Heart right ventricle (tissue), 16 donors: ENCODE results near the gene MYOF. TPM values are rescaled to one million over a fixed set of nuclear protein-coding genes. Genes with fewer than 3 reads are reported as not detected.

Source experiments
- ATAC-seq, 8 donors: fragments of 200-7000 bp; cut with Tn5 transposase; one replicate each; pipeline ENCODE4 v1.9.1; 2020; ENCODE audit warnings: mild to moderate bottlenecking in 8 of 8, moderate library complexity in 8 of 8, moderate number of reproducible peaks in 1 of 8
- DNase-seq, 2 donors: peaks; one replicate each; pipeline ENCODE4 v3.0.0-alpha.2; 2020
- H3K27ac ChIP-seq, 10 donors: fragments of 200-600 bp; sonication (generic) in 2 of 10; one replicate each; pipeline versions ENCODE4 v1.5.0 to v1.8.0; 2020 to 2022; ENCODE audit warnings: mild to moderate bottlenecking in 3 of 10
- H3K27me3 ChIP-seq, 7 donors: fragments of 200-600 bp; one replicate each; pipeline ENCODE4 v1.8.0; 2021 to 2022; ENCODE audit warnings: mild to moderate bottlenecking in 2 of 7
- H3K36me3 ChIP-seq, 9 donors: fragments of 200-600 bp; sonication (generic) in 1 of 9; one replicate each; pipeline versions ENCODE4 v1.5.0 to v1.8.0; 2020 to 2022; ENCODE audit warnings: mild to moderate bottlenecking in 2 of 9
- H3K4me1 ChIP-seq, 9 donors: fragments of 200-600 bp; sonication (generic) in 1 of 9; one replicate each; pipeline versions ENCODE4 v1.5.0 to v1.8.0; 2020 to 2022; ENCODE audit warnings: mild to moderate bottlenecking in 4 of 9
- H3K4me3 ChIP-seq, 10 donors: fragments of 200-600 bp; sonication (generic) in 2 of 10; one replicate each; pipeline versions ENCODE4 v1.5.0 to v1.8.0; 2020 to 2022; ENCODE audit warnings: mild to moderate bottlenecking in 7 of 10, moderate library complexity in 2 of 10
- H3K9me3 ChIP-seq, 11 donors: fragments of 200-600 bp in 10 of 11; sonication (generic) in 2 of 11; one replicate each; pipeline versions ENCODE4 v1.5.0 to v1.8.0; 2013 to 2022; ENCODE audit warnings: mild to moderate bottlenecking in 2 of 11, control low read depth in 1 of 11, moderate library complexity in 1 of 11
- WGBS, 2 donors: extraction: QIAGEN DNeasy Blood & Tissue Kit; methylation state at CpG; one replicate each; pipeline ENCODE4 v1.1.7; 2013; ENCODE audit warnings: inconsistent platforms in 1 of 2; 5-methylcytosine and 5-hydroxymethylcytosine counted together
- intact Hi-C, 10 donors: fragments of 100-400 bp; cut with DNase I; formaldehyde crosslinking; loops; one replicate each; pipeline versions ENCODE4 v1.11.1 to v1.14.2; 2022
- polyA plus RNA-seq, 2 donors: library from polyadenylated mRNA; stranded (reverse); fragments of 200-250 nt; gene quantifications; one replicate each; pipeline ENCODE4 v1.2.3, GENCODE V29; 2013
- total RNA-seq, 10 donors: library from RNA; stranded (reverse); fragmentation: NEBNext Ultra II Directional in 3 of 10; extraction: Animal tissue kit (Norgen Biotek cat#: 25700) in 3 of 10; gene quantifications; one replicate each; pipeline versions ENCODE4 v1.2.1 to v1.2.4, GENCODE V29; 2021 to 2023
- TF ChIP-seq, protein P1 (sequence below), 9 donors: fragments of 200-600 bp; sonication (generic) in 2 of 9; IDR thresholded peaks; one replicate each; pipeline versions ENCODE4 v1.5.0 to v1.8.0; 2021 to 2022; ENCODE audit warnings: antibody characterized with exemption in 9 of 9, mild to moderate bottlenecking in 5 of 9, moderate library complexity in 1 of 9
- donor health status: Arrhythmogenic right ventricular cardiomyopathy.
- donor health status: ischemic (EF 13 %, LVEDD 7.1; RV severe dilation, severe dysfunction).
- donor health status: healthy with polysubstance abuse.
- donor health status: DM: no; HTN: yes; CAD: no.
- donor health status: DM: no; HTN: no; CAD: no.
- donor health status: ischemic (EF 25% LVEDD 6.9; RV normal size, moderate dysfunction).
- donor health status: ischemic (EF 25% LVEDD 5.7; RV mildly dilated, moderate dysfunction).
- donor health status: healthy.
- donor health status: DM: yes; HTN: yes; CAD: no.
- donor health status: Ischemic cardiomyopathy.
- donor health status: ischemic (EF 35%, LVEDD 5.7; RV mildly dilated, moderate dysfunction).
- donor health status: nonischemic (EF 11% LVEDD 7.7; RV severe dilation, severe dysfunction).
- donor health status: DM: yes; HTN: yes; CAD: no.
- donor health status: PGD.
- donor health status: ischemic (EF 29% LVEDD 5.4; RV normal size, mild dysfunction).
- donor health status: nonischemic (EF 23%, LVEDD 6.1; RV moderate dilation, normal function).

Gene MYOF
- total and polyA plus RNA-seq, 12 donors = 14.5 to 54.6 (median 36.3) TPM

GRCh38 chr10:93493162-93493561, 11.0 kb upstream of the MYOF start:
- DNase-seq (no peak), ATAC-seq (no peak)
- intact Hi-C loops = no loop called here
- peaks cover 0 to 17% (median 5%) of the 10 kb centered on the region in 9 donors for H3K4me1 ChIP-seq
- H3K27ac ChIP-seq = no peak overlapping the region
- 68 to 70% methylated on average over 3 of the region's 3 CpGs for WGBS, 2 donors
- H3K36me3 ChIP-seq = no peaks in the 10 kb centered on the region
- TF ChIP-seq, protein P1, sequence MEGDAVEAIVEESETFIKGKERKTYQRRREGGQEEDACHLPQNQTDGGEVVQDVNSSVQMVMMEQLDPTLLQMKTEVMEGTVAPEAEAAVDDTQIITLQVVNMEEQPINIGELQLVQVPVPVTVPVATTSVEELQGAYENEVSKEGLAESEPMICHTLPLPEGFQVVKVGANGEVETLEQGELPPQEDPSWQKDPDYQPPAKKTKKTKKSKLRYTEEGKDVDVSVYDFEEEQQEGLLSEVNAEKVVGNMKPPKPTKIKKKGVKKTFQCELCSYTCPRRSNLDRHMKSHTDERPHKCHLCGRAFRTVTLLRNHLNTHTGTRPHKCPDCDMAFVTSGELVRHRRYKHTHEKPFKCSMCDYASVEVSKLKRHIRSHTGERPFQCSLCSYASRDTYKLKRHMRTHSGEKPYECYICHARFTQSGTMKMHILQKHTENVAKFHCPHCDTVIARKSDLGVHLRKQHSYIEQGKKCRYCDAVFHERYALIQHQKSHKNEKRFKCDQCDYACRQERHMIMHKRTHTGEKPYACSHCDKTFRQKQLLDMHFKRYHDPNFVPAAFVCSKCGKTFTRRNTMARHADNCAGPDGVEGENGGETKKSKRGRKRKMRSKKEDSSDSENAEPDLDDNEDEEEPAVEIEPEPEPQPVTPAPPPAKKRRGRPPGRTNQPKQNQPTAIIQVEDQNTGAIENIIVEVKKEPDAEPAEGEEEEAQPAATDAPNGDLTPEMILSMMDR (IDR thresholded peaks at IDR 0.05) = no peak
- no peaks in the 10 kb centered on the region for H3K9me3 ChIP-seq
- H3K4me3 ChIP-seq = no peak overlapping the region
- H3K27me3 ChIP-seq = no peaks in the 10 kb centered on the region

DNA sequence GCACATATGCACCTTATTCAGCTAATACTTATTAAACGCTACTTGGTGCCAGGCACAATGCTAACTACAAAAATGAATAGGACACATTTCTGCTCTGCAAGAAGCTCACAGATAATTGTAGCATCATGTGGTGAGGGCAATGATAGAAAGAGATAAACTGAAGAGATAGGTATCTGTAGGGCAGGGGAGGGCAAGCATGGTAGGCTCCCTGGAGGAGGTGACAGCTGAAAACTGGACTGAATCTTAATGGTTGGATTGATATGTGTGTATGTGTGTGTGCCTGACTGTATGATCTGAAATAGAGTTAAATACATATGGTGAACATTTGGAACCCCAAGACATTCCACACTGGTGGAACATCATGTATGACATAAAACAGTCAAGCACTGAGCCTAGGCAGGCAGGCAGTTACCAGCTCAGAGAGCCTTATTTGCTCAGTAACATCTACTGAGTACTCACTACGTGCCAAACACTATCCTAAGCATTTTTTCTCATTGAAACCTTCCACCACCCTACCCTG, 9.5 kb upstream of the MYOF start:
- ATAC-seq (no peak), DNase-seq (no peak)
- no peaks in the 10 kb centered on the region for H3K36me3 ChIP-seq
- intact Hi-C loops = no loop called here
- 80 to 83% methylated on average over 2 of the region's 2 CpGs for WGBS, 2 donors
- H3K27me3 ChIP-seq = no peaks in the 10 kb centered on the region
- H3K4me3 ChIP-seq = no peak overlapping the region
- no peak overlapping the region for H3K27ac ChIP-seq
- TF ChIP-seq, protein P1 (IDR thresholded peaks at IDR 0.05) = no peak
- H3K9me3 ChIP-seq = no peaks in the 10 kb centered on the region
- H3K4me1 ChIP-seq = peaks cover 0 to 11% (median 4%) of the 10 kb centered on the region in 9 donors

DNA sequence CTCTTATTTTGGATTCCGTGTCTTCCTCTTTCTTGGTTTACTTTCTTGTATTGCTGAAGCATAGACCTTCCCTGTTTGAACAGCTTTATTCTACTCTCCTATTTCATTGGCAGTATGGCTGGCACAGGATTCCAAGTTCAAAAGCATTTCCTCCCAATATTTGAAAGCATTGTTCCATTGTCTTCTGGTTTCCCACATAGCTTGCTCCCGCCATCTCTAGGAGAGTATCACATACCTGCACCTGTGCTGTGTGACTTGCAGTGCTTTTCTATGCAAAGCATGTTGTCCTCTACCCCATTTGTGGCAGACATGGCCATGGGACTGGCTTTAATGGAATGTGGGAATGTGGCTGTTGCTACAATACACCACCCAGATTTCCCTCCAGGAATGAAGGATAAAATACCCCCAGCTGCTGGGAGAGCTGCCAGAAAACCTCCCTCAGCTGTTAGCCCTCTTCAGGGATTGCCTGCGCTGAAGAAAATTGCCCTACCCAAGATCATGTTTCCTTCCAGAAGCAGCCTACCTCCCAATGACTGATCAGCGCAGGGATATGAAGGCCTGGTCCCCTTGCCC, 6.9 kb upstream of the MYOF start:
- ATAC-seq (no peak), DNase-seq (no peak)
- no peak overlapping the region for H3K4me3 ChIP-seq
- H3K9me3 ChIP-seq = no peaks in the 10 kb centered on the region
- intact Hi-C loops = no loop called here
- H3K4me1 ChIP-seq = no peaks in the 10 kb centered on the region
- TF ChIP-seq, protein P1 (IDR thresholded peaks at IDR 0.05) = no peak
- no peaks in the 10 kb centered on the region for H3K36me3 ChIP-seq
- H3K27me3 ChIP-seq = no peaks in the 10 kb centered on the region
- H3K27ac ChIP-seq = no peak overlapping the region
- WGBS, 2 donors = 83 to 87% methylated on average over 4 of the region's 4 CpGs

DNA sequence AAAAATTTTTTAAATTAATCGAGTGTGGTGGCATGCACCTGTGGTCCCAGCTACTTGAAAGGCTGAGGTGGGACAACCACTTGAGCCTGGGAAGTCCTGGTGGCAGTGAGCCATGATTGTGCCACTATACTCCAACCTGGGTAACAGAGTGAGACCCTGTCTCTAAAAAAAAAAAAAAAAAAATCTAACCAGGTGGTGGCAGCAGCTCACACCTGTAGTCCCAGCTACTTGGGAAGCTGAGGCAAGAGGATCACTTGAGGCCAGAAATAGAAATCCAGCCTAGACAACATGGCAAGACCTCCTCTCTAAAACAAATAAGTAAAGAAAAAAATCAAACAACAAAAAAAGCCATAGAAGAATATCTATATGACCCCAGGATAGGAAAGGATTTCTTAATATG, 3.6 kb upstream of the MYOF start:
- Histone ChIP-seq H3K4me3 (no peak overlapping the region), H3K36me3 (no peaks in the 10 kb centered on the region), H3K27ac (no peak overlapping the region), H3K27me3 (peaks cover 0 to 5% (median 0%) of the 10 kb centered on the region in 7 donors), H3K4me1 (peaks cover 0 to 15% (median 4%) of the 10 kb centered on the region in 9 donors), H3K9me3 (no peaks in the 10 kb centered on the region)
- TF ChIP-seq, protein P1 (IDR thresholded peaks at IDR 0.05) = no peak
- intact Hi-C loops = loop anchor here in 1 of 10 donors (2.0 kb wide), 1 partner anchor 111 kb away; no protein-coding TSS in a partner anchor
- ATAC-seq (no peak), DNase-seq (no peak)
- WGBS, 2 donors = 37 to 38% methylated on average over 1 of the region's 1 CpG
